RWPE1 (cell line): Measurements from ENCODE around the gene PHTF2.

Experiments
- CTCF ChIA-PET: fragments of 350-600 bp; sonication (Branson Sonifier 250); formaldehyde crosslinking; extraction: SDS; loops from one replicate; lab custom pipeline; 2021; lab: Yijun Ruan, JAX
- POLR2A ChIA-PET: fragments of 400-600 bp; formaldehyde crosslinking; extraction: SDS; loops from one replicate; lab custom pipeline; 2020; ENCODE audit warnings: antibody characterized with exemption; ENCODE audit not compliant: low non-redundant PET; lab: Yijun Ruan, JAX
- DNase-seq: peaks from one replicate; pipeline ENCODE4 v3.0.0; 2012; ENCODE audit warnings: low spot score
- H3K27ac ChIP-seq: fragments of 450-650 bp; 2 replicates; pipeline ENCODE4 v1.5.1; 2017
- CTCF ChIP-seq: fragments of 450-650 bp; conservative IDR thresholded peaks from 2 replicates; pipeline ENCODE4 v1.5.1; 2017; ENCODE audit warnings: low read depth, mild to moderate bottlenecking

The PHTF2 gene

GRCh38 chr7:77877791-77878190 lies 79.2 kb downstream of the PHTF2 start:
- POLR2A ChIA-PET, result no interaction called here
- TF ChIP-seq CTCF, result no peak
- no peak overlapping the region for H3K27ac ChIP-seq
- CTCF ChIA-PET, result no interaction called here
- DNase-seq, result no peak

GRCh38 chr7:77878500-77878899 lies 79.9 kb downstream of the PHTF2 start:
- POLR2A ChIA-PET, result no interaction called here
- CTCF ChIA-PET, result no interaction called here
- no peak overlapping the region for H3K27ac ChIP-seq
- TF ChIP-seq CTCF, result no peak
- no peak for DNase-seq

- no peak overlapping the region for H3K27ac ChIP-seq
- no peak for DNase-seq
- CTCF ChIA-PET, result no interaction called here
- POLR2A ChIA-PET, result no interaction called here
- no peak for TF ChIP-seq CTCF
Measured at GRCh38 chr7:77879272-77879671, 80.7 kb downstream of the PHTF2 start.

DNA sequence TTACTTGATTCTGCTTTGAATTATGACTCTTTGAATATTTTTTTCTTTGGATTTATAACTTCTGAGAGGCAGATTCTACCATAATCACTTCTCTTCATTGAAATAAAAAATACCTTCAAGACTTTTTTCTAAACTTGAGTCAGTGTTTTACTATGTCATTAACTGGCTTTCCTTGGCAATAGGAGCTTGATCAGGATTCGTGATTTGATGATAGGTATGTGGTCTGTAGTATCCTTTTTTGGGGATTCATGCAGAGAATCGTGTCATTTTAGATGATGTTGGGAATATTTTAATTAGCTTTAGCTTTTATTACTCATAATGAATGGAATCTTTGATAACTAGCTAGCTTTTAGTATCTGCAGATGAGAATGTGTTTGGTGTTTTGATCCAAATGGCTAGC lies 83.3 kb downstream of the PHTF2 start:
- no peak overlapping the region for H3K27ac ChIP-seq
- ChIA-PET POLR2A (no interaction called here), CTCF (no interaction called here)
- no peak for DNase-seq
- TF ChIP-seq CTCF, result no peak

DNA sequence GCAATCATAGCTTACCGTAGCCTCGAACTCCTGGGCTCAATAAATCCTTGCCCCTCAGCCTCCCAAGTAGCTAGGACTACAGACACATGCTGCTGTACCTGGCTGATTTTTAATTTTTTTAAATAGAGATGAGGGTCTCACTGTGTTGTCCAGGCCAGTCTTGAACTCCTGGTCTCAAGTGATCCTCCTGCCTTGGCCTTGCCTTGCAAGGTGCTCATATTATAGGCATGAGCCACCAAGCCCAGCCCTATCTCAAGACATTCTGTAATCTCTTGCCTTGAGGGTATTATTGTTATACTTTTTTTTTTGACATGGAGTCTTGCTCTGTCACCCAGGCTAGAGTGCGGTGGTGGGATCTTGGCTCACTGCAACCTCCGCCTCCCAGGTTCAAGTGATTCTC lies 86.6 kb downstream of the PHTF2 start:
- POLR2A ChIA-PET, result no interaction called here

DNA sequence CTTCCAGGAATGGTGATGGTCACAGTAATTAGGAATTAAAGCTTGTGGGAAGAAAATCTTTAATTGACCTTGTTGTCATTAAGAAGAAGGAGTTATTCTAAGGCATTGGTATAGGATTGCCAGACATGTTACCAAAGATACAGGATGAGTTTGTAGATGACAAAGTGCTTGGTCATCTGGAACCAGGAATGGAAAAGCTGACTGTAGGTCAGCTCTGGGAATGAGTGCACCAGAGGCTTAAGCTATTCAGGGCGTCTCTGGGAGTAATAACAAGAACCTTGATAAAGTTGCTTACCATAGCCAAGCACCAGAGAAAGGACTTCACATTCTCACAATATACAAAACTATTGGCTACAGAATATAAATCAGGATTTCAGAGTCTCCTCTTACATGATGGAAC lies 89.0 kb downstream of the PHTF2 start:
- TF ChIP-seq CTCF, result no peak
- POLR2A ChIA-PET, result no interaction called here
- DNase-seq, result no peak
- H3K27ac ChIP-seq, result no peak overlapping the region
- CTCF ChIA-PET, result no interaction called here

More for the DNA sequence above, 86.6 kb downstream of the PHTF2 start:
- no peak overlapping the region for H3K27ac ChIP-seq
- DNase-seq, result no peak
- CTCF ChIA-PET, result interaction anchor here (0.7 kb wide), 1 partner anchor 32 kb away, joined by 3 read pairs; no protein-coding TSS in a partner anchor
- no peak for TF ChIP-seq CTCF

GRCh38 chr7:77888998-77889397 lies 90.4 kb downstream of the PHTF2 start:
- H3K27ac ChIP-seq, result no peak overlapping the region
- DNase-seq, result no peak
- POLR2A ChIA-PET, result no interaction called here
- TF ChIP-seq CTCF, result no peak
- CTCF ChIA-PET, result no interaction called here
